ENCODE data around the gene THRA.
"Not testable (repeated sequence)": the region's sequence is repeated elsewhere in the genome, so short reads cannot be mapped to it uniquely, and the experiment has no call there.

Gene THRA

DNA sequence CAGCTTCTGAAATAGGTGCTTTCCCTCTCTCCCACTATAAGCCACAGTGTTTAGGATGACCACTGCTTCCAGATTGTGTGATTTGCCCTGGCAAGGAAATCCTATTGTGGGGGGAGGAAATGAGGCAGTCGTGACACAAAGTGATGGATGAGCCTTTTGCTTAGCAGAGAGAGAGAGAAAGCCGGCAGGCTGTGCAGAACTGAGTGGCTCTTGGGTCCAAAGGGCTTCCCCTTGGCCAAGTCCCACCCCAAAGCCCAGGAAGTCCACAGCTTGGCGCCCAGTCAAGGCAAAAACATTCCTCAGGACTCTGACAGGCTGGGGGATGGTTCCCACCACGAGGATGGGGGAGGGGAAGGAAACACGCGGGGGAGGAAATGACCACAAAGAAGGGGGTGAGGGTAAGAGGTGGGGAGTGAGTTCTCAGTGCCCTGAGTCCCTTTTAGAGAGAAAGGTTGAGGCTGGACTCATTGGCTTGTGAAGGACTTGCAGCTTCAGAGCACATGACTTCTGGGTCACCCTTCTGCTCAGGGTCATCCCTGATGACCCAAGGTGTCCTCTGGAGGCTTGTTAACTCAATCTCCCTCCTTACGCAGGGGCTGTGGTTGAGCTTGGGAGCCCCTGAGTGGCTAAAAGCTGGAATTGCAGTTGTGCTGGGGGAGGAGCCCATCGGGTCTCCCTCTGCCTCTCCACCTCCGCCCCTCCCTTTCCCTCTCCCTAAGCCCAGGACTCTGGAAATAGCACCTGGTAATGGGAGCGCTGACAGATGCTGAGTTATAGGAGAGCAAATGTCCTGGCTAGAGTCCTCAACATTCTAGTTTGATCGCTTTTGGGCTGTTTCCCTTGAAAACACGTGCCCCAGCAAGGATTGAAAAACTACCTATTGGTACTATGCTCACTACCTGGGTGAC lies 48.7 kb downstream of the THRA start:
- in situ Hi-C loops (cut with MboI; ENCODE audit: low sequenced_read_pairs) = no loop called here

DNA sequence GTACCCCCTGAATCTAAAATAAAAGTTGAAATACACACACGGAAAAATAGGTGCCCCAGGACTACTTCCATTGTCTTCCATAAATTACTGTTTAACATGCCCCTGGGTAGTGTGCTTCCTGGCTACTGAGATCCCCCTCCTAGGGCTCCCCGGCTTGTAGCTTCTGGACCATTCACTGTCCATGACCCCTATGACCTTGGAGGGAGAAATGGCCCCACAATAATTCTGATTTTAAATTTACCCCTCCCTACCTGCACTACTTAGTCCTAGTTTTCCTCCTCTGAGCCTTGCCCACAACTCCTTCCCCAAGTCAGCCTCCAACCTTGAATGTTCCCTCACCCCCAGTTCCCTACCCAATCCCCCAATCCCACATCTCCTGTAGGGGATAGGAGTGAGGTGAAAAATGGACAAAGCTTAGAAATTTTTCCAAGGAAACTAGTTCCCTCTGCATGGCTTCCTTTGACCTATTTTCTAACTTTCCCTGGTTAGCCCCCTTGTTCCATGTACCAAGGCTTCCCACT lies 49.5 kb downstream of the THRA start:
- in situ Hi-C loops (cut with MboI; ENCODE audit: low sequenced_read_pairs) = no loop called here

DNA sequence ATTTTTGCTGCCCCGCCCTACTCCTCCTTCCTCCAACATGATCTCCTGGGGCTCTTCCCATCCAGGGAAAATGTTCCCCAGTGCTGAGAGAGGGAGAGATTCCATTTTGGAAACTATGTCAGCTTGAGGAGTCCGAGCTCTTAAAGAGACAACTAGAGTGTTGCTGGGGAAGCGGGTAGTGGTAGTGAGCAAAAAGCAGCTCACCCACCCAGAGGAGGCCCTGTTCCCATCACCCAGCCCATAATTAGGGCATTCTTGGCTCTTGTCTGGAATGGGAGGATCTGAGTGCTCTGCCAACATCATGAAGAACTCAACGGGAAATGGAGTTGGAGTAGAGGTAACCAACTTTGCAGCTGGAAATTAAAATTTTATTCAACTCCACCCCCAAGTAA lies 49.9 kb downstream of the THRA start:
- in situ Hi-C loops (cut with MboI; ENCODE audit: low sequenced_read_pairs) = no loop called here

DNA sequence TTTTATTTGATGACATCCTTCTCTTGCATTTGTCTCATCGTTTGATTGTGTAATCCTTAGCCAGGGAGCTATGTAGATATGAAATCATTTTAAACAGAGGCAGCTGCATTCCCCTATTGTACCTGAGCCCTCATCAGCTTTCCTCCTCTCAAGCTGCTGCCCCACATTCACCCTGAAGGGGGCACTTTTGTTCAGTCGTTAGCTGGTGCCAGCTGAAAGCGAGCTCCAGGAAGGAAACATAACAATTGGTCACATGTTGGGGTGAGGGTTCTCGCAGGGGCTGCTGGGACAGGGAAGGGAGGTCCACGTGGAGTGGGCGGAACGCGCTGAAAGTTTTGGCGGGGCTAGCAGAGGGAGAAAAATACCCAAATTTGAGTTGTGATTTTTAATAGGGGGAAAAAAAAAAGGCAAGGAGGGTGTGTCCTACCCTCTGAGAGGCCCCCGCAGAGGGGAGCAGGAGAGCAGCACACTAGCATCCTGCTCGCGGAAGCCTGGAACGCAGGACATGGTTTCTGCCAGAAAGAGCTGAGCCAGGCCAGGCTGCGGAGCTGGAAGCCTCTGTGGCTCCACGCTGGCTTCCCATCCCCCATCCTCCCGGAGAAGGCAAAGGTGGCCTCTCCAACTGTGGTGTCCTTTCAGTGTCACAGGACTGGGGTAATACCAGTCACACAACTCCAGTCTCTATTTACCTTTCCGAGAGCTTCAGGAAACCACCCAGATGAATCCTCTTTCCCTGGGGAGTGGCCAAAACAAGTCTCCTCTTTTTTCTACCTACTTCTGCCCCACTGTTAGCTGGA lies 50.5 kb downstream of the THRA start:
- in situ Hi-C loops (cut with MboI; ENCODE audit: low sequenced_read_pairs) = no loop called here

DNA sequence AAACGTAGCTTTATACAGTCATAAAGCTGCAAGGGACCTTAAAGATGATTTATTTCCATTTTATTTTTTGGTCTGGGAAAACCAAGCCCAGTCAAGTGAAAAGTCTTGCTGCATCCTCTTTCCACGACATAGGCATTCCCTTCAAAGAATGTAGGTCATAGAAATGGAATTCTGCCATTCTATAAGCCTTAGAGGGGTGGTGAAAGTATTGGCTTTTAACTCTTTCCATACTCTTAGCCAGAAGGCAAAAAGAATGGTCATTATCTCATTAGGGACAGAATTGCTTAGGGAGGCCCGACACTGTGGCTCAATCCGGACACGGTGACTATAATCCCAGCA lies 51.1 kb downstream of the THRA start:
- in situ Hi-C loops (cut with MboI; ENCODE audit: low sequenced_read_pairs) = no loop called here

DNA sequence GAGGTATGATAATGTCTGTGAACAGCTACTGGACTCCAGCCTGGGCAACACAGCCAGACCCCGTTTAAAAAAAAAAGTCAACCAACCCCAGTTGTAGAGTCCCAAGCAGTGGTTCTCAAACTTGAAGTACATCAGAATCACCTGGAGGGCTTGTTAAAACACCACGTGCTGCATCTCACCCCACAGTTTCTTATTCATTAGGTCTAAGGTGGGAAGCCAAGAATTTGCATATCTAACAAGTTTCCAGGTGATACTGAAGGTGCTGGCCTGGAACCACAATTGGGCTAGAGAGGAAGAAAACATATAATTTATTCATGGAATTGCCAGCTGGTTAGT lies 52.3 kb downstream of the THRA start:
- in situ Hi-C loops (cut with MboI; ENCODE audit: low sequenced_read_pairs) = no loop called here

DNA sequence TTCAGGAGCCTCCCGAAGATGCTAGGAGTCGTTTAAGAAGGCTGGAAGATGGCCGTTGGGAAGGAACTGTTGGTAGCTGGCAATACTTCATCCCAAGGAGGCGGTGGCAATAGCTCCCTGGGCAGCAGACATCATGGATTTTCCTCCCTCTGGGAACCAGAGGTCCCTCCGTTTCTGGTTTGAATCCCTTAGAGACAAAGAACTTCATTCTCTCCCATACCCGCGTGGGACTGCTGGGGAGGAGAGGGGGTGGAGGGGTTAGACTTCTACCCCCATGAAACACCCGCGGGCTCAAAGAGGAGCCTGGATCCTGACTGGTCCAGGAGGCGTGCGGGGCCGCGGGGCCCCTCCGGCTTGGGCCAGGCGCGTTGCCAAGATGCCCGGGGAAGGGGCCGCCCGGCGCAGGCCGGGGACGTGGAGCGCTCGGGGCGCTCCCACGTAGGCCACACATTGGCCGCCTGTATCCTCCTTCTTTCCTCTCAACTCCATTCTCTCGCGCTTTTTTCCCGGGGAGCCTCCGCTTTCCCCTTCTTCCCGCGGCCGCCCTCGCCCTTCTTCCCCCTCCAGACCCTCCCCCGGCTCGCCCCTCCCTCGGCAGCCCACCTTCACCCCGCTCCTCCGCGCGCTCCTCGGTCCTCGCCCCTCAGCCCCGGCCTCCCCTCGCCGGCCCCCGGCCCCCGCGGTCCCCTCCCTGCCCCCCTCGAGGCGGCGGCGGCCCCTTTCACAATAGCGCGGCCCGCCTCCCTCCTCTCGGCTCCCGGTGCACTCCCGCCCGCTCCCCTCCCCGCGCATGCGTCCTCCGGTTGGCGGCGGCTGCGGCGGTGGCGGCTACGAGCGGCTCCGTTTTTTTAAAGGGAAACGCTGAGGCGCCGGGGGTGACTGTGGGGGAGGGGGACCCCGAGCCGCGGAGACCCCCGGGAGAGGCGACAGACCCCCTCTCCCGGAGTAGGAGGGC lies 58.7 kb downstream of the THRA start, which contains the start of gene MSL1:
Gene MSL1, plus strand, starts transcription at position 791 of the 955 bp plus-strand sequence. CDS start 642 bp downstream, outside the sequence.
- in situ Hi-C loops (cut with MboI; ENCODE audit: low sequenced_read_pairs) = no loop called here

DNA sequence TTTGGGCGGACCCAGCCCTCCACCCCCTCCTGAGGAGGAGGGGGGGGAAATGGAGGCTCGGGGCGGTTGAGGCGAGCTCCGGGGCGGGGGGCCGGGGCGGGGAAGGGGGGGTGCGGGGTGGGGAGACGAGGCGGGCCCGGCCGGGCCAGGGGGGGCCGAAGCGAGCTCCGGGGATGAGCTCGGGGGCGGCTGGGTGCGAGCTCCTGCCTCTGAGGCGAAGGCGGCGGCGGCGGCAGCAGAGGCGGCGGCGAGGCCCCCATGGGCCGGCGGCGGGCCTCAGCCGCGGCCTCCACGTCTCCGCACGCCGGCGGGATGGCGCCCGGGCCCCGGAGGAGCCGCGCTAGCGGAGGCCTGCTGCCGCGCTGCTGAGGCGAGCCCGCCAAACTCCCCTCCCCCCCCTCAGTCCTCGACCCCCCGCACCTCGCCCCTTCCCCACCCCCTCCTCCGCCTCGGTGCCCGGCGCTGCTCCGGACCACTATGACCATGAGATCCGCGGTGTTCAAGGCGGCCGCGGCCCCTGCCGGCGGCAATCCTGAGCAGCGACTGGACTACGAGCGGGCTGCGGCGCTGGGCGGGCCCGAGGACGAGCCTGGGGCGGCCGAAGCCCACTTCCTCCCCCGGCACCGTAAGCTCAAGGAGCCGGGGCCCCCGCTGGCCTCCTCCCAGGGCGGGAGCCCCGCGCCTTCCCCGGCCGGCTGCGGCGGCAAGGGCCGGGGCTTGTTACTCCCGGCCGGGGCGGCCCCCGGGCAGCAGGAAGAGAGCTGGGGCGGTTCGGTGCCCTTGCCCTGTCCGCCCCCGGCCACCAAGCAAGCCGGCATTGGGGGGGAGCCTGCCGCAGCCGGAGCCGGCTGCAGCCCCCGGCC lies 59.6 kb downstream of the THRA start:
- in situ Hi-C loops (cut with MboI; ENCODE audit: low sequenced_read_pairs) = no loop called here

DNA sequence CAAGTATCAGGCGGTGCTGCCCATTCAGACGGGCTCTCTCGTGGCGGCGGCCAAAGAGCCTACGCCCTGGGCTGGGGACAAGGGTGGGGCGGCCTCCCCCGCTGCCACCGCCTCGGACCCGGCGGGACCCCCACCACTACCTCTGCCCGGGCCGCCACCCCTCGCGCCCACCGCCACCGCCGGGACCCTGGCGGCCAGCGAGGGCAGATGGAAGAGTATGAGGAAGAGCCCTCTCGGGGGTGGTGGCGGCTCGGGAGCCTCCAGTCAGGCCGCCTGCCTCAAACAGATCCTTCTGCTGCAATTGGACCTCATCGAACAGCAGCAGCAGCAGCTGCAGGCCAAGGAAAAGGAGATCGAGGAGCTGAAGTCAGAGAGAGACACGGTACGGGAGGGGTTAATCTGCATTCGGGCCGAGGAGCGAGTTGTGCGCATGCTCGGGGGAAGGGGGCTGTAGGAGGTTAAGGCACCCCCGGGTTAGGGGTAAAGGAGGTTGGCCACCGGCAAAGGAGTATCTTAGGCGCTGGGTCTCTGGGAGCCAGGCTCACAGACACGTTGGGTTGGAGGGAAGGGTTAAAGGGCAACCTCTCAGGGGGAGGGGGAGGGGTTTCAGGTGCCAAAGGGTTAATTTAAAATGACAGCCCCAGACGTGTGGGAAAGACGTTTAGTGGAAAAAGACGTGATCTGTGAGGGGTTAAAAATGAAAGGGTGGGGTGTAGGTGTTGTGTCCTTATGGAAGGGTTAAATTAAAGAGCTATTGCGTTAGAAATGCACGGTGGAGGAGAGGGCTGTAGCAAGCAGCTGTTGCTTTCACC lies 60.4 kb downstream of the THRA start:
- in situ Hi-C loops (cut with MboI; ENCODE audit: low sequenced_read_pairs) = no loop called here

DNA sequence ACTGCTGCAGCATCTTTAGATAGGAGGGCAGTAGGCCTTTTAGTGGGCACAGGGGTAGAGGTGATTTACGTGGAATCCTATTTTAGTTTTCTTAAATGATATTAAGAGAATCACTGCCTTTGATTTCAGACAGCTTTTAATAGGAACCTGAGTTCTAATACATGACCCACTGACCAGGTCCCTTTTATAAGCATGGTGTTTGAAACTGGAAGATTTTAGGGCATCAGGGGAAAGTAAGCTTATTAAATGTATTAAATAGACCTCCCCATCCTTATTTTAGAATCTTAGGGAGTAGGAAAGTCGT lies 61.0 kb downstream of the THRA start:
- in situ Hi-C loops (cut with MboI; ENCODE audit: low sequenced_read_pairs) = no loop called here

DNA sequence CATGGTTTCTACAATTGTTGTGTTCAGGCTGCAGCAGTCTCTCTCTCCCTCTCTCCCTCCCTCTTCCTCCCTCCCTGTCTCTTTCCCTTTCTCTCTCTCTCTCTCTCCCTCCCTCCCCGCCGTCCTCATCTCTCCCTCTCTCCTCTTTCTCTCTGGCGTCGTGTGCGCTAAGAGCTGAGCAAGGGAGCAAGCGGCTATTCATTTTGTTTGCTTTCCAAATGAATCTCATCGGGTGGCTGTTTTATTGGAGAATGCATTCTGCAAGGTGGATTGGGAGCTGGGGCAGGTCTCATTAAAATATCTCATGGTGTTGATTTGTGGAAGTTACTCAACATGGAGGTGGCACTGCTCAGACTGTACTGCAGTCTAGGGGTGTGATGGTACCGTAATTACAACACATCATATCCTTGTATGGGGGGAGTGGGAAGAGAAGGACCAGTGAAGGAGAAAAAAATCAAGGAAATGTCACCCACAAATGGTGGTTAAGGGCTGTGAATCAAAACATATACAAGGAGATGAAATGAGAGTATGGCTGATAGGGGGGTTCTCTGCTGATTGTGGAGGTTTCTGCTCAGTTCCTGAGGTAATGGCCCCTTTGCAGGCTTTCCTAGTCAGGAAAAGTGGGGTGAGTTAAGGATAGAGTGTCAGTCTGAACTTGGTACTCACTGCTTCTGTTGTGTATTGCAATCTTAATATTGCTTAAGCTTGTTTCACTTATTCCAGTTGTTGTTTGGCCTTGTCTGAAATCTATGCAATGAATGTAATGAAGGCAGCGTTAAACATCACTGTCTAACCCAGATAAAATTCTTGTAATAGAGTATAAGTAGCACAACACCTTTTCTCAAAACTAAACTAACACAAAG lies 61.7 kb downstream of the THRA start:
- in situ Hi-C loops (cut with MboI; ENCODE audit: low sequenced_read_pairs) = no loop called here

DNA sequence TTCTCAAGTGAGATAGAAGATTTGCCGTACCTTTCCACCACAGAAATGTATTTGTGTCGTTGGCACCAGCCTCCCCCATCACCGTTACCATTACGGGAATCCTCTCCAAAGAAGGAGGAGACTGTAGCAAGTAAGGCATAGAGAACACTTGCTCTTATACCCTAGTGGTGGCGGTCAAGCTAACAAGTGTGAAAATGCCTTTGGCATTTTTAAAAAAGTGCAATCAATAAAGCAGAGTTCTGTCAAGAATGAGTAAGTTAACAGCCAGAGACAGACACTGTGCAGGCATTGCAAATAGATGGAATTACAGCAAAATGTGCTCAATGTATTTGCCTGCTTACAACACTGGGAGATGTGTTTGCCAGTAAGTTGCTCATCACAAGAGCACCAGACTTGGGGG lies 66.7 kb downstream of the THRA start:
- in situ Hi-C loops (cut with MboI; ENCODE audit: low sequenced_read_pairs) = no loop called here

DNA sequence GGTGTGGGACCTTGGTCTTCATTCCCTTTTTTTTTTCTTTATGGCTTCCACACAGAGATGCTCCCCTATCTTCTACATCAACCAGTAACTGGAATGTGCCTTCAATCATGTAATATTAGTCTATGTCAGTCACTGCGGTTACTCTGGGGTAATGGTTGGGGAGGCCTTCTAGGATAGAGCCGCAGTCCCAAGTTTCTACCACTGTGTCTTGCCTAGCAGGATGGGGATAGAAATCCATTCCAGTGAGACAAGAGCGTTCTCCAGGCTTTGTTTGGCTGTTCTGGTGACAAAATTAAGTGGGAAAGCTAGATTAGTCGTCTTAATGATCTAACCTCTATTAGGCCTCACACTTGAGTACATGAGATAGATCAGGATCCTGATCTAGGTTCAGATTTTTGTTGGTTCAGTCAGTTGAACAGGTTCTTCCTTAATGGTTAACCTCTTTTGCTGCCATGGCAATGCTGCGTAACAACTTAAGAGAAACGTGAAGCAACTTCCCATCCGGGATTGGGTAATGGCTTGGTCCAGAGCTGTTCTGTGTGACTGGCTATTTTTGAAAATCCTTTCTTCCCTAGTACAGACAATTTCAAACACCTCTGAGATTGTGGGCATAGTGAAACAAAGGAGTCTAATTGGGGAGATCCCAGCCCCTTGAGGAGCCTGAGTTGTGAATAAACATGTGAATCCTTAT lies 67.7 kb downstream of the THRA start:
- in situ Hi-C loops (cut with MboI; ENCODE audit: low sequenced_read_pairs) = no loop called here

DNA sequence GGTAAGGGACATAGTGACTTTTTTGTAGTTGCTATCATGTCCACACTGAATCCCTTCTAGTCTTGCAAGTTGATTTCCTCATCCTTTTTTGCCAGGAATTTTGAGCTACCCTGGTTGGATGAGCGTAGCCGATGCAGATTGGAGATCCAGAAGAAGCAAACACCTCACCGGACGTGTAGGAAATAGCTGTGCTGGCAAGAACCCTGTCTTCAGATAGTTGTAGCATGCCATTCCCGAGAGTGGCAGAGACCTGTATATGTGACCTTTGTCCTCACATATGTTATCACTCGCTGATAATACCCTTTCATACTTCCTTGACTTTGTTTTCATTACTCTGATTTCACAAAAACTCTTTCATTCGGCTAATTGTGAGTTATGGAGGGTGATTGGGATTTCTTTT lies 71.4 kb downstream of the THRA start:
- in situ Hi-C loops (cut with MboI; ENCODE audit: low sequenced_read_pairs) = no loop called here

DNA sequence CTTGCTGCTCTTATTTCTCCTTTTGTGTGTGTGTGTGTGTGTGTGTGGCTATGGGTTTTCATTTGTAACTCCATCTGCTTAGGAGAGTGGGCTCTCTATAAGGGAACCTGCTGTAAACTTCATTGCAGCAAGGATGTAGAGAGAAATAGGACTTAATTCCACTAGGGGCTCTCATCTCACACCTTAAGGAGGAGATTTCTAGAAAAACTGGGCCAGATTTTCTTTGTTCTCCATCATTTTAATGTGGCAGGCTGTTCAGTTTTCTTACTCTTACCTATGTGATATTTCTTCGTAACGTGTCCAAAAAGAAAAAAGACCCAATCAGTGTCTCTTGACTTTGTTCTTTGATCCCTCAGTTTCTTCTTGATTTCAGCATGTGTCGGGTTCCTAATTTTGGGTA lies 73.1 kb downstream of the THRA start:
- in situ Hi-C loops (cut with MboI; ENCODE audit: low sequenced_read_pairs) = no loop called here

DNA sequence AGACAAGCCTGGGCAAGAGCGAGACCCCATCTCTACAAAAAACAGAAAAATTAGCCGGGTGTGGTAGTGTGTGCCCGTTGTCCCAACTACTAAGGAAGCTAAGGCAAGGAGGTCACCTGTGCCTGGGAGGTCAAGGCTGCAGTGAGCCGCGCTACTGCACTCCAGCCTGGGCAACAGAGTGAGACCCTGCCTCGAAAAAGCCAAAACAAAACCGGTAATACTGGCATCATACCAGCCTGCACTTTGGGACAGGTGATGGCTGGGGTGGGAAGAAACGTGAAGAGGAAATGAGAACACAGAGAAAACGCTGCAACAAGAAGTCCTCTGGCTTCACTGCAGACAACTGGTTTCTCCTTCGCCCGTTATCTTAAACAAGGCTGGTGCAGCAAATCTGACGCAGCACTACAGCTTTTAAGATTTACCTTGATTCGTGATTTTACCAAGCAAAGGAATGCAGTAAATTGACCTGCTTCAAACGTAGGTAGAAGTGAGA lies 76.8 kb downstream of the THRA start:
- in situ Hi-C loops (cut with MboI; ENCODE audit: low sequenced_read_pairs) = no loop called here

DNA sequence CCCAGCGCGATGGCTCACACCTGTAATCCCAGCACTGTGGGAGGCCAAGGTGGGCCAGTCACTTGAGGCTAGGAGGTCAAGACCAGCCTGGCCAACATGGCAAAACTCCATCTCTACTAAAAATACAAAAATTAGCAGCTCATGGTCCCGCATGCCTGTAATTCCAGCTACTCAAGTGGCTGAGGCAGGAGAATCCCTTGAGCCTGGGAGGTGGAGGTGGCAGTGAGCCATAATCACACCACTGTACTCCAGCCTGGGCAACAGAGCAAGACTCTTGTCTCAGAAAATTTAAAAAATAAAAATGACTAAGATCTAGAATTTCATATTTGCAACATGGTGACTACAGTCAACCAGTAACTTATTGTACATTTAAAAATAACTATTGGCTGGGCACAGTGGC lies 80.4 kb downstream of the THRA start:
- in situ Hi-C loops (cut with MboI; ENCODE audit: low sequenced_read_pairs) = not testable (repeated sequence)

All from HL-60/S4 treated with phorbol 12-myristate 13-acetate at 8.2 ng/mL for 4 days and 3 days (cell line).